Measurements from ENCODE around the gene CAPN15.

CAPN15 gene

DNA sequence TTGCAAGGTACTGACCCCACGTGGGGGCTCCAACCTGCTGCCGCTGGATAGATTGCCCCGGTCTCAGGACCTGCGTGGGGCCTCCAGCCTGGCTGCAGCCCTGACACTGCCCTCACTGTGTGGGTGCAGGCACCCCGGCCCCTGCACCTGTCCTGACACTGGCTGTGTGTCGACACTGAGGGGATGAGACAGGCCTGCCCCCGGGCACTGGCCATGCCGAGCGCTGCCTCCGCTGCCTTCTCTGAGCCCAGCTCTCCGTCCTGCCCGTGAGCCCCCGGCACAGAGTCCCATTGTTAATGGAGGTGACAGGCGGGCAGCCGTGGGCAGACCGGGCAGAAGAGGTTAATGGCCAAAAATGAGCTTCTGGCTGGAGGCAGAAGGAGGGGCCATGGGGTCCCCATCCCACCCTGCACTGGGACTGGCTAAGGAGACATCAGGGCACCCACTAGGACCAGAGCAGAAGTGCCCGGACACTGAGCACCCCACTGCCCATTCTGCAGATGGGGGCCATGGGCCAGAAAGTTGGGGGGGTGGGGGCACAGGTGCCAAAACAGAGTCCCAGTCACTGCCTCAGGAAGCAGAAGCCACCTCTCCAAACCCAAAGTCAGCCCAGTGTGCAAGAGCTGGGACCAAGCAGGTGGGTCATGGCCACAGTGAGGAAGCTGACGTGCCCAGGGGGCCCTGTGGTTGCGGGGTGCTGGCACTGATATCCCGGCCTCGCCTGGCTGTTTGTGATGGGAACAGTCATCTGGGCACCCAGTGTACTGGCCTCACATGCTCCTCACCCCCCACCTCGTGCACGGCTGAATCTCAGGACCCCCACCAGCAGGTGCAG, 30.2 kb downstream of the CAPN15 start:
- TF ChIP-seq, protein P1, sequence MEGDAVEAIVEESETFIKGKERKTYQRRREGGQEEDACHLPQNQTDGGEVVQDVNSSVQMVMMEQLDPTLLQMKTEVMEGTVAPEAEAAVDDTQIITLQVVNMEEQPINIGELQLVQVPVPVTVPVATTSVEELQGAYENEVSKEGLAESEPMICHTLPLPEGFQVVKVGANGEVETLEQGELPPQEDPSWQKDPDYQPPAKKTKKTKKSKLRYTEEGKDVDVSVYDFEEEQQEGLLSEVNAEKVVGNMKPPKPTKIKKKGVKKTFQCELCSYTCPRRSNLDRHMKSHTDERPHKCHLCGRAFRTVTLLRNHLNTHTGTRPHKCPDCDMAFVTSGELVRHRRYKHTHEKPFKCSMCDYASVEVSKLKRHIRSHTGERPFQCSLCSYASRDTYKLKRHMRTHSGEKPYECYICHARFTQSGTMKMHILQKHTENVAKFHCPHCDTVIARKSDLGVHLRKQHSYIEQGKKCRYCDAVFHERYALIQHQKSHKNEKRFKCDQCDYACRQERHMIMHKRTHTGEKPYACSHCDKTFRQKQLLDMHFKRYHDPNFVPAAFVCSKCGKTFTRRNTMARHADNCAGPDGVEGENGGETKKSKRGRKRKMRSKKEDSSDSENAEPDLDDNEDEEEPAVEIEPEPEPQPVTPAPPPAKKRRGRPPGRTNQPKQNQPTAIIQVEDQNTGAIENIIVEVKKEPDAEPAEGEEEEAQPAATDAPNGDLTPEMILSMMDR (conservative IDR thresholded peaks at IDR 0.05; ENCODE audit: low read depth), result no peak
- no peak for DNase-seq (ENCODE audit: low spot score)
- ChIA-PET POLR2A (ENCODE audit: low non-redundant PET) (no interaction called here), CTCF (interaction anchor here (0.6 to 0.9 kb wide), 2 partner anchors 11 to 131 kb away, joined by 3 to 4 read pairs; no protein-coding TSS in a partner anchor)
- no peak overlapping the region for H3K27ac ChIP-seq

DNA sequence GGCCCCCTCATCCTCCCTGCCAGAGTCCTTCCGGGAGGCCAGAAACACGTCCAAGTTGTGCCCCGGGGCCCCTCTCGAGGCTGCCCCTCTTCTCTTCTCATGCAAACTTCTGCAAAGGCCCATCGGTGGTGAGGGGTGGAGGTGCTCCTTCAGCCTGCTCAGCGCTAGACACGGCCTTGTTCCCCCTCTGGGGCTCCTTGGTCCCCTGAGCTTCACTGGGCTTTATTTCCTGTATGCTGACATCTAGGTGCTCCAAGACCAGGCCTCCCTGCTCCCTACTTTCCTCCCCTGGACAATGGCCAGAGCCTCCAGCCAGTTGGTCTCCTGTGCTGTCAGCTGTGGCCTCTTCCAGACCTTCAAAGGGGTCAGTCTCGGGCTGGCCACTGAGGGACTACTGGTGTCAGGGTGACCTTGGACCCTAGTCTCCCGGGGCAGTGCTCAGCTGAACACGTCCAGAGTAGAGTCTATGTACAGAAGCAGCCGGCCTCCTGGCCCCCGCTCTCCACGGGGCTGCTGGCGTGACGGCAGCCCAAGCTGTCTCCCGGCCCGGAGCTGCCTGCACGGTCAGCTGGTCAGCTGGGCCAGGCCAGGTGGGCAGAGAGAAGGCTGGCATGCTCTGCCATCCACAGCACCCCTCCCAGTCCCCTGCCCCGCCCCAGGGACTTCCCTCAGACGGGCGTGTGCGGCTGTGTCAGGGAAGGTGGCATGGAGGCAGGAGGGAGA, 30.9 kb downstream of the CAPN15 start:
- no peak for DNase-seq (ENCODE audit: low spot score)
- CTCF ChIA-PET, result interaction anchor here (1.0 kb wide), 1 partner anchor 24 kb away, joined by 4 read pairs; no protein-coding TSS in a partner anchor
- POLR2A ChIA-PET (ENCODE audit: low non-redundant PET), result no interaction called here
- TF ChIP-seq, protein P1 (conservative IDR thresholded peaks at IDR 0.05; ENCODE audit: low read depth), result no peak
- H3K27ac ChIP-seq, result no peak overlapping the region

DNA sequence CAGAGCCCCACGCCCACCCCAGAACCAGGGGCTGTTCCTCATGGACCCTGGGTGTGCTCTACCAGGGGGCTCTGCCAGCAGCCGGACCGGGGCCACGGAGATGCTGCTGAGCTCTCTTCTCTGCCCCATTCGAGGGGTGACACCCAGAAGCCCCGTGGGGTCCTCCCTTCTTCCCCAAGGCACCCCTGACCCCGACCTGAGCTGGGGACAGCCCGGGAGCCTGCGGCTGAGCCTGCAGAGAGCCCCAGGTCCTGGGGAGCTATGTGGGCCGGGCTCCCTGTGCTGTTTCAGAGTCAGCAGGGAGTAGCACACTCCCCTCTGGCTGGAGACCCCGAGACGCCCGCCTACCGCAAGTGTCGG, 31.5 kb downstream of the CAPN15 start:
- ChIA-PET CTCF (interaction anchor here (1.0 kb wide), 1 partner anchor 24 kb away, joined by 4 read pairs; no protein-coding TSS in a partner anchor), POLR2A (ENCODE audit: low non-redundant PET) (no interaction called here)
- TF ChIP-seq, protein P1 (conservative IDR thresholded peaks at IDR 0.05; ENCODE audit: low read depth), result no peak
- no peak for DNase-seq (ENCODE audit: low spot score)
- H3K27ac ChIP-seq, result no peak overlapping the region

DNA sequence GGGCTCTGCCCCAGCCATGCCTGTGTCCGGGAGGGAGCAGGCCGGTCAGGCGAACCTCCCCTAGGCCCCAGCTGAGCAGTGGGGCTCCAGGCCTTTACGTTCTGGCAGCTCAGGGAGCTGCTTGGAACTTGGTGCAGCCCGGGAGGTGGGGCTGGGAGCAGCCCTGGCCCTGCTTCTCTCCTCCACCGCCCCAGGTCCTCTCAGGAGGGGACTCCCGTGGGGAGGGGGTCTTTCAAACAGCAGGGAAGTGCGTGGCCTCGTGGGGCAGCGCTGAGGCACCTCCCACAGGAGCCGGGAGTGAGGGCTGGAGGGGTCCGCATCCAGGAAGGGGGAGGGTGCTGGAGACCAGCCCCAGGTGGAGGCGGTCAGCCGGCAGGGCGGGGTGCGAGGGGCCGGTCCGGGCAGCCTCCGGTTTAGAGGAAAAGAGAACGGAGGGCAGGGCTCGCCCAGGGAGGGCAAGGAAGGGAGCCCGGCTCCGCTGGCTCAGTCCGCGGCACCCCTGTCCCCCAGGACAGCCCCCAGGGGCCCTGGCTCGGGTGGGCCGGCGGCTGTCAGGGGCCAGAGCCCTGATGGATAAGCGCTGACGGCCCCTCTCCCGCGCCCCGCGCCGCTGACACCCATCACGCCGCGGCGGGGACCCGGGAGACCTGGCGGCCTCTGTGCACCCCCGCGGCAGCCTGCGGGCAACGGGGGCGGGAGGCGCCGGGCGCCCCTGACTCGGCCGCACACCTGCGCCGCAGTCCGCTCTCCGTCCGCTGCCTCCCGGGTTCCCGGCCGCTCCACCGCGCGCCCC, 32.1 kb downstream of the CAPN15 start:
- TF ChIP-seq, protein P1 (conservative IDR thresholded peaks at IDR 0.05; ENCODE audit: low read depth), result no peak
- no peak overlapping the region for H3K27ac ChIP-seq
- POLR2A ChIA-PET (ENCODE audit: low non-redundant PET), result no interaction called here
- DNase-seq (ENCODE audit: low spot score), result no peak
- CTCF ChIA-PET, result interaction anchor here (1.0 kb wide), 1 partner anchor 23 kb away, joined by 4 read pairs; no protein-coding TSS in a partner anchor

DNA sequence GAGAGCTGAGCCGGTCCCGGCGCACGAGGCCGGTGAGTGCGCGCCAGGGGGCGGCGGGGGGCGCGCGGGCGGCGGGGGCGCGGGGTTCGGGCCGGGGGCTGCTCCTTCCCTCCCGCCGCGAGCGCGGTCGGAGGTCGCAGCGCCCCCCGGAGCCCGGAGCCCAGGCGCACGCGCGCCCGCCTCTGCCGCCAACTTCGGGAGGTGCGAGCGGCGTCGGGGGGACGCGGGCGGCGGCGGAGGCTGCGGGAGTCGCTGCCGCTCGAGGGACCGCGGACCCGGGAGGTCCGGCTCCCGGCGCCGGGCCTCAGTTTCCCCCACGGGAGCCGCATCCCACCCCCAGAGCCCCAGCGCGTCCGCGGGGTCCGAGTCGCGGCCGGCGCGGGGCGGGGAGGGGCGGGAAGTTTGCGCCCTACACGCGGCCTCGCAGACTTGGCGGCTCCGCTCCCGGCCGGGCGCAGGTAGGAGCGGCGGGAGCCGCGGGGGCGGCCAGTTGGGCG, 32.7 kb downstream of the CAPN15 start, which contains the start of gene PRR35:
Gene PRR35, plus strand, starts transcription at position 191 of the 497 bp plus-strand sequence. CDS start 2,901 bp downstream, outside the sequence.
- ChIA-PET CTCF (no interaction called here), POLR2A (ENCODE audit: low non-redundant PET) (no interaction called here)
- no peak within 1 kb of the TSS for H3K27ac ChIP-seq
- no peak for DNase-seq (ENCODE audit: low spot score)
- TF ChIP-seq, protein P1 (conservative IDR thresholded peaks at IDR 0.05; ENCODE audit: low read depth), result no peak
